WTC11 (cell line): ENCODE measurements around the gene TAOK3. TPM values are rescaled to one million over a fixed set of nuclear protein-coding genes. Genes with fewer than 3 reads are reported as not detected.

Source experiments
- ATAC-seq: fragments of 200-7000 bp; cut with Tn5 transposase; 2 replicates; pipeline ENCODE4 v1.10.0; 2021; ENCODE audit warnings: mild to moderate bottlenecking, moderate library complexity
- CTCF ChIA-PET: fragments of 300-600 bp; sonication (Branson Sonifier 250); formaldehyde crosslinking; loops from one replicate; lab custom pipeline; 2021; ENCODE audit warnings: antibody characterized with exemption; lab: Charles Lee
- POLR2A ChIA-PET: fragments of 350-600 bp; sonication (Branson Sonifier 250); formaldehyde crosslinking; loops from one replicate; lab custom pipeline; 2021; ENCODE audit warnings: antibody characterized with exemption; lab: Charles Lee
- DNase-seq: peaks from one replicate; pipeline ENCODE4 v3.0.0; 2021; ENCODE audit warnings: low spot score
- H3K27ac Mint-ChIP-seq: 2 replicates; pipeline ENCODE4 v1.8.0; 2021; ENCODE audit warnings: mixed read lengths
- H3K27me3 Mint-ChIP-seq: 2 replicates; pipeline ENCODE4 v1.8.0; 2021; ENCODE audit warnings: low read depth, mild to moderate bottlenecking, moderate library complexity, mixed read lengths
- H3K36me3 Mint-ChIP-seq: 2 replicates; pipeline ENCODE4 v1.8.0; 2021; ENCODE audit warnings: mixed read lengths
- H3K4me1 Mint-ChIP-seq: 2 replicates; pipeline ENCODE4 v1.8.0; 2022; ENCODE audit warnings: mixed read lengths
- H3K4me3 Mint-ChIP-seq: 2 replicates; pipeline ENCODE4 v1.8.0; 2021; ENCODE audit warnings: mild to moderate bottlenecking, moderate library complexity, mixed read lengths
- H3K9me3 Mint-ChIP-seq: 2 replicates; pipeline ENCODE4 v1.8.0; 2021; ENCODE audit warnings: mixed read lengths
- AFF4 ChIP-seq: sonication (generic); formaldehyde crosslinking; IDR thresholded peaks from 2 replicates; pipeline ENCODE4 v1.8.1; 2023; ENCODE audit warnings: mild to moderate bottlenecking, missing genetic modification reagents, borderline replicate concordance
- ATF2 ChIP-seq: sonication (generic); formaldehyde crosslinking; IDR thresholded peaks from 2 replicates; pipeline ENCODE4 v1.8.1; 2022; ENCODE audit warnings: low read depth, missing genetic modification reagents, borderline replicate concordance
- CTCF ChIP-seq: fragments of 200-600 bp; IDR thresholded peaks from 2 replicates; pipeline ENCODE4 v1.8.0; 2022; ENCODE audit warnings: antibody characterized with exemption
- NFYB ChIP-seq: sonication (generic); formaldehyde crosslinking; conservative IDR thresholded peaks from 2 replicates; pipeline ENCODE4 v1.8.0; 2022; ENCODE audit warnings: low read depth, missing genetic modification reagents
- NR1H2 ChIP-seq: sonication (generic); formaldehyde crosslinking; IDR thresholded peaks from 2 replicates; pipeline ENCODE4 v1.9.0; 2021; ENCODE audit warnings: mild to moderate bottlenecking, moderate library complexity, missing genetic modification reagents
- PRRX2 ChIP-seq: fragments of 250-450 bp; sonication (Bioruptor Pico); IDR thresholded peaks from 2 replicates; pipeline ENCODE4 v1.8.0; 2021; ENCODE audit warnings: mild to moderate bottlenecking
- SMAD3 ChIP-seq: sonication (generic); formaldehyde crosslinking; IDR thresholded peaks from 2 replicates; pipeline ENCODE4 v1.8.0; 2022; ENCODE audit warnings: missing genetic modification reagents, mild to moderate bottlenecking, borderline replicate concordance
- SP1 ChIP-seq: sonication (generic); formaldehyde crosslinking; conservative IDR thresholded peaks from 2 replicates; pipeline ENCODE4 v1.8.1; 2022; ENCODE audit warnings: missing genetic modification reagents
- TCF7 ChIP-seq: sonication (generic); formaldehyde crosslinking; IDR thresholded peaks from 2 replicates; pipeline ENCODE4 v1.8.0; 2022; ENCODE audit warnings: mild to moderate bottlenecking, low read depth, missing genetic modification reagents, moderate library complexity
- USF1 ChIP-seq: sonication (generic); formaldehyde crosslinking; IDR thresholded peaks from 2 replicates; pipeline ENCODE4 v1.8.0; 2022; ENCODE audit warnings: mild to moderate bottlenecking, missing genetic modification reagents
- ZNF138 ChIP-seq: sonication (generic); formaldehyde crosslinking; conservative IDR thresholded peaks from 2 replicates; pipeline ENCODE4 v1.8.1; 2022; ENCODE audit warnings: mild to moderate bottlenecking, moderate library complexity, missing genetic modification reagents
- ZNF232 ChIP-seq: sonication (generic); formaldehyde crosslinking; IDR thresholded peaks from 2 replicates; pipeline ENCODE4 v1.8.0; 2022; ENCODE audit warnings: mild to moderate bottlenecking, missing genetic modification reagents
- ZNF425 ChIP-seq: fragments of 250-450 bp; sonication (Bioruptor Pico); conservative IDR thresholded peaks from 2 replicates; pipeline ENCODE4 v1.9.0; 2021; ENCODE audit warnings: mild to moderate bottlenecking
- ZNF512 ChIP-seq: sonication (generic); formaldehyde crosslinking; IDR thresholded peaks from 2 replicates; pipeline ENCODE4 v1.8.1; 2022; ENCODE audit warnings: missing genetic modification reagents, borderline replicate concordance
- total RNA-seq: library from RNA; stranded (reverse); gene quantifications from 3 replicates; pipeline ENCODE4 v1.2.3, GENCODE V29; 2021

The TAOK3 gene
- total RNA-seq, 1 experiment from 2014 or later: 13.0 TPM

- CTCF ChIA-PET: interaction anchor here (0.6 to 5.2 kb wide), 18 partner anchors 10 to 290 kb away, joined by 3 to 43 read pairs (median 4); partner anchors contain the start of gene SUDS3
- Mint-ChIP-seq H3K4me3 (no peak overlapping the region), H3K27me3 (no peaks in the 10 kb centered on the region), H3K9me3 (no peaks in the 10 kb centered on the region), H3K4me1 (peaks cover 4% of the 10 kb centered on the region; the same call in 1 of the 2 replicates), H3K36me3 (peaks cover 3% of the 10 kb centered on the region; the same call in 1 of the 2 replicates), H3K27ac (peak overlapping the region; percentile 67; the same call in 1 of the 2 replicates)
- POLR2A ChIA-PET: no interaction called here
- TF ChIP-seq ZNF512 (CRISPR knock-in tag) (no peak), CTCF (peak; percentile 36)
- ATAC-seq: peak; percentile 81
- peak; percentile 59 for DNase-seq
Observed at GRCh38 chr12:118164798-118165486, 207.8 kb downstream of the TAOK3 start.

GRCh38 chr12:118160536-118160935, 212.2 kb downstream of the TAOK3 start:
- H3K27me3 Mint-ChIP-seq: no peaks in the 10 kb centered on the region
- H3K4me3 Mint-ChIP-seq: no peak overlapping the region
- ChIA-PET POLR2A (no interaction called here), CTCF (interaction anchor here (3.9 kb wide), 1 partner anchor 216 kb away, joined by 19 read pairs; the partner anchor contains the start of gene SUDS3)
- H3K9me3 Mint-ChIP-seq: no peaks in the 10 kb centered on the region
- DNase-seq (no peak), ATAC-seq (no peak)
- peaks cover 8% of the 10 kb centered on the region for H3K36me3 Mint-ChIP-seq
- H3K4me1 Mint-ChIP-seq: peaks cover 4% of the 10 kb centered on the region; the same call in 1 of the 2 replicates
- H3K27ac Mint-ChIP-seq: no peak overlapping the region
- TF ChIP-seq AFF4 (CRISPR knock-in tag) (no peak), ZNF138 (CRISPR knock-in tag) (no peak), ZNF425 (no peak), NFYB (CRISPR knock-in tag) (no peak)
- TF ChIP-seq, all 79 proteins: peak for 0

GRCh38 chr12:118151755-118152154, 221.0 kb downstream of the TAOK3 start:
- ChIA-PET POLR2A (no interaction called here), CTCF (no interaction called here)
- ATAC-seq (no peak), DNase-seq (no peak)
- Mint-ChIP-seq H3K36me3 (peaks cover 13% of the 10 kb centered on the region), H3K27me3 (no peaks in the 10 kb centered on the region; the same call in 1 of the 2 replicates), H3K4me3 (no peak overlapping the region), H3K27ac (no peak overlapping the region), H3K4me1 (no peaks in the 10 kb centered on the region), H3K9me3 (no peaks in the 10 kb centered on the region)
- TF ChIP-seq SP1 (no peak), SMAD3 (CRISPR knock-in tag) (no peak), PRRX2 (no peak), ZNF425 (no peak), ZNF232 (CRISPR knock-in tag) (no peak), NR1H2 (CRISPR knock-in tag) (no peak), ATF2 (no peak), USF1 (CRISPR knock-in tag) (no peak), TCF7 (CRISPR knock-in tag) (no peak)
